HS-27A (cell line): ENCODE data around the gene SIGLEC15.
"Not testable (repeated sequence)": the region's sequence is repeated elsewhere in the genome, so short reads cannot be mapped to it uniquely, and the experiment has no call there.

Experiments used
- DNase-seq: peaks from one replicate; pipeline ENCODE4 v3.0.0-alpha.2; 2012; ENCODE audit warnings: low read depth, missing footprints

SIGLEC15 gene

DNA sequence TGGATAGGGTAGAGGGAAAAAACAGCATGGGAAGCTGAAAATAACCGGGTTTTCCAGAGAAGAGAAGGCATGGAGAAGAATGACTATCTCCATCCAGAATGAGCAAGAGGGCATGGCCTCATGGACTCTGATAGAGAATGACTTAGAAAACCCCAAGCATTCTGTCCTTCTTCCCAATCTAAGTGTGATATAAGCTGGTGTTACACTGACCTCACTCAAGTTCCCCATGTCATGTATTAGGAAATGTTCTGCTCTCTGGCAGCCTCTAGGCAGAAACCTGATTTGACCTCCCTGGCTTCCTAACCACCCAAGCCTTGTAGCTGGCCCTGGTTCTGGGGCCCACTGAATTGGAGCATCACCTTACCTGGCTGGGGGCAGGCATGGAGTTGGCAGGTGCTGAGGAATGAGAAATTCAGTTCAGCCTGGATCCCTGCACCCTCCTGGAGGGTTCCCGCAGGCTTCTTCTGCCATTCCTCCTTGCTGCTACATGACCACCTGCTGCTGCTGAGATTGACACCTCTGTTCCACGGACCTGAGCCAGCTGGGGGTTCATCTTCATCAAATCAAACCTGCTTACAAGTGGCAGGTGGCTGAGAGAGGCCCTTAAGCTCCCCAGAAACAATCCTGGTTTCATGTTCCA lies 5.2 kb upstream of the SIGLEC15 start:
- no peak for DNase-seq

DNA sequence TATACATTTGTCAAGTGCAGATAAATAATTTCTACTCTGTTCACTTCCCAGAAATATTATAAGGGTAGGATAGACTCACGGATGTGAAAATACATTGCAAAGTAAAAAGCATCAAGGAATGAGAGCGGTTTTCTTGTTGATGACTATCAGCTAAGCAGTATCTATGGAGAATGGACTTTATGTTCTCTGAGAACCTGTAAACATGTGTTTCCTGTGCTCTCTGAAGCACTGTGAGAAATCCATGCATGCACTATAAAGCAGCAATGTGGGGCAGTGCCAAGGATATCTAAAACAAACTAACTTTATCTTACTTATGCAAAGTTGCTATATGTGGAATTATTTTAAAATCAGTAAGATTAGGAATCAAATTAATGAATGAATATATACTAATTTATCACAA lies 4.4 kb upstream of the SIGLEC15 start:
- no peak for DNase-seq

DNA sequence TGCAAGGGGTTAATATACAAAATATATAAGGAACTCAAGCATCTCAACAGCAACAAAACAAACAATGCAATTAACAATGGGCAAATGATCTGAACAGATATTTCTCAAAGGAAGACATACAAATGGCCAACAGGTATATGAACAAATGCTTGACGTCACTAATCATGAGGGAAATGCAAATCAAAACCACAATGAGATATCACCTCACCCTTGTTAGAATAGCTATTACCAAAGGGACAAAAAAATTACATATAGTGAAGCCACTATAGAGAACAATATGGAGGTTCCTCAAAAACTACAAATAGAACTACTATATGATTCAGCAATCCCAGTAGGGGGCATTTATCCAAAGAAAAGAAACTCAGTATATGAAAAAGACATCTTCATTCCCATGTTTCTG lies 3.8 kb upstream of the SIGLEC15 start:
- no peak for DNase-seq

DNA sequence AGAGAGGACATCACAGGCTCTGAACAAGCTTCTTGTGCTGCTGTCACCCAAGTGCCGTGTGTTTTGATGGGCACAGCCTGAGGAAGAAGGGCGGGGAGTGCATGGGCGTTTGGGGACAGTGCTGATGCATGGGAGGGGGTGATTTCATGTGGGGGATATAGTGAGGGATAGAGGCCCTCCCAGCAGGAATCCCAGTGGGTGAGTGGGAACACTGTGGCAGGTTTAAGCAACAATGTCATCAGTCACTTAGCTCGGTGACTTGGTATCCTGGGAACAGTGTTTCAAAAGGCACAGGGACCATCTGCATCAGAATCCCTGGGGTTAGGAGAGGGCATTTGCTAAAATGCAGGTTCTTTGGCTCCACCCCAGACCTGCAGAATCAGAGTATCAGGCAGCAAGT lies 609 bp downstream of the SIGLEC15 start:
- DNase-seq, result no peak

DNA sequence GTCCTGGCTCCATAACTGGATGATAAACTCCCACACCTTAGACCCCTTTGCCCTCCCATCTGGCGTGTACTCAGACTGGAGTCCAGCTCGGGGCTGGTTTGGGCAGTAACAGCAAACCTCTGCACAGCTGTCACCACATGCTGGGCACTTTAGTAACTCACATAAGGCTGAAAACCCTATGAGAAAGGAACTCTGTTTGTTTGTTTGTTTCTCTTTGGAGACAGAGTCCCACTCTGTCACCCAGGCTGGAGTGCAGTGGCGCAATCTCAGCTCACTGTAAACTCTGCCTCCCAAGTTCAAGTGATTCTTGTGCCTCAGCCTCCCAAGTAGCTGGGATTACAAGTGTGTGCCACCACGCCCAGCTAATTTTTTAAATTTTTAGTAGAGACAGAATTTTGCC lies 1.2 kb downstream of the SIGLEC15 start:
- not testable (repeated sequence) for DNase-seq

DNA sequence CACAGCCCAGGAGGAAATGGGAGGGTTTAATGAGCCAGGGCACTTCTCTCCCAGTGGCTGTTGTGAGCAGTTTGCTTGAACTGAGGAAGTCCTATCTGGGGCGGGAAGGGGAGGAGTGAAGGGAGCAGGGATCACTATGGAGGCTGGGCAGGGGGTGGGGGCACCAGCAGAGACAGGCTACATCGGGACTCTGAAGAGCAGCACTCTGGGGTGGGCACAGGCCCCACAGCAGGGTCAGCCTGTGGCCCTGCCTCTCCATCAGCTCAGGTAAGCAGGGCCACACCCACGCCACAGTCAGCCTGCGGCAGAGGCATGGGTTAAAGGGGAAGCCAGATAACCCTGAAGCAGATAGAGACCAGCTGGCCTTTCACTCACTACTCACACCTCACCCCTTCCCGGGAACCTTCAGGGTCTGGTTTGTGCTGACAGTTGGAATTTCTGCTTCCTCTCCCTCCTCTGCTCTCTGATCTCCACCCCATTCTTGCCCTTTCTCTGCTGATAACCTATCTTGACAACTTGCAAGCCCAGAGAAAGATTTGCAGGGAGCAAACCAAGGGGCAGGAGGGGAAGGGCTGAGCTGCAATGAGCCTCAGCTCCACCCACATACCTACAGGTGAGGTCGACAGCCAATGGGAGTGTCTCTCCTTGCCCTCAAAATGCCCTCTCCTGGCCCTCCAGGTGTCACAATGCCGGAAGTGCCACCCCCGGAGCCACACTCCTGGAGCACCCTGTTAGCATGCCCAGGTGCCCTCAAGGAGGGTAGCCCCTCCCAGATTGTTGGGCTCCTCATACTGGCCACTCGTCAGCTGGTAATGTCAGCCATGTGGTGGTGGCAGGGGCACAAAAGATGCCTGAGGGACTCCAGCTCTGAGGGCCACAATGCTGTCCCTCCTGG lies 3.7 kb downstream of the SIGLEC15 start:
- DNase-seq, result no peak

DNA sequence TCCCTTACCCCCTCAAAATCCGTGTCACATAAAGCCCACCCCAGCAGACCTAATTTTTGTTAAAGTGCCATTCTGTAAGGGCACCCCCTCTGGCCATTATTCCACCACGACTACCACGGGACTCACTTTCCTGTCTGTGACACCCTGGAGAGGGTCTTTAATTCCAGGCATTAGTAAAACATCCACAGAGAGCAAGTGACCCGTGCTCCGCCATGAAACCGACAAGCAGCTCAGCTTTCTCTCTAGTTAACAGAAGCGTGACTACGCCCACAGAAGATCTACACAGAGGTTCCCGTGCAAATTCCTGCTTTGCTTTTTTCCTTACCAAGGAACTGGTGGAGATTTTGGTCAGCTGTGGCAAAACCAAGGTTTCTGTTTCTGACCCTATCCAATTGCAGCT lies 4.4 kb downstream of the SIGLEC15 start:
- DNase-seq, result no peak

DNA sequence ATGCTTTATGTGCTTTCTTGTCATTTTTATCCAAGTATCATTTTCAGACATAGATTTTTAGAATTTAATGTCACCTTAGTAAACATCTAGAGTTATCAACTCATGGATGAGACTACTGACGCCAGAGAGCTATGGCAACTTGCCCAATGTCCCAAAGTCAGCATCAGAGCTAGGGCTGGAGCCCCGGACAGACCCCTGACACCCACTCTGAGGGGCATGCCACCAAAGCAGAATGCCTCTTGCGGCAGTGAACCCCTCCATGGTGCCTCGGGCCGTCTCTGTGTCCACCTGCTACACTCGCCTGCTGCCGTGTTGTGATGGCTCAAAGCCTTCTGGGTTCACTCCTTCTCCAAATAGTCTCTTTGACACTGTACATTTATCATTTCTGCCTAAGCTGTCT lies 5.4 kb downstream of the SIGLEC15 start:
- no peak for DNase-seq

DNA sequence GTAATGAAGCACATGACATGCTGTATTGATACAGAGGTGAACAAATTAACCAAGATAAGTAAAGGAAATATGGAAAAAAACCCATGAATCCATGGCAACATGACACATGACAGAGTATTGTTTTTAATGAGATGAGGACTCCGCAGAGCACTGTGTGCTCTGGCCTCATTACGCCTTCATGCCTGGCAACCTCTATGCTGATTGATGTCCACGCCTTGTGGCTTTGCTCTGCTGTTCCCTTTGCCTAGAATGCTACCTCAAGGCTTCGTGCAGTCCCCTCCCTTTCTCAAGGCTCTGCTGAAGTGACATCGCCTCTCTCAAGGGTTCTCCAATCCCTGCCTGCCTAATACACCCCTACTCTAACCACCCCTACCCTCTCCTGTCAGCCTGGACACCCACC lies 8.4 kb downstream of the SIGLEC15 start:
- no peak for DNase-seq

DNA sequence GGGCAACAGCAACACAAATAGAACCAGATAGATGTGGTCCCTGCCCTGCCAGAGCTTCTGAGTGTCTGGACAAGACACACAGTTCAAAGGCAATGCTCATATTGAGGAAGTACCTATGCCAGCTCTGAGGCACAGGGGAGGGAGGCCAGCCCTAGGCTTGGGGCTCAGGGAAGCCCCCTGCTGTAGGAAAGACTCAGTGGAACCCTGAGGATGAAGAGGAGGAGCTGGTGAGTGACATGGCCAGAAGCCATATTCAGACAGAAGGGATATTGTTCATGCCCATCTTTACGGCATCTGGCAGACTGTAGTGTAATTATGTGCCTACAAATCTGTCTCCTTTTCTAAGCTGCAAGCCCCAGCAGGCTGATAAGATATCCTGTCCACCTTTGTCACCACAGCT lies 8.8 kb downstream of the SIGLEC15 start:
- no peak for DNase-seq

DNA sequence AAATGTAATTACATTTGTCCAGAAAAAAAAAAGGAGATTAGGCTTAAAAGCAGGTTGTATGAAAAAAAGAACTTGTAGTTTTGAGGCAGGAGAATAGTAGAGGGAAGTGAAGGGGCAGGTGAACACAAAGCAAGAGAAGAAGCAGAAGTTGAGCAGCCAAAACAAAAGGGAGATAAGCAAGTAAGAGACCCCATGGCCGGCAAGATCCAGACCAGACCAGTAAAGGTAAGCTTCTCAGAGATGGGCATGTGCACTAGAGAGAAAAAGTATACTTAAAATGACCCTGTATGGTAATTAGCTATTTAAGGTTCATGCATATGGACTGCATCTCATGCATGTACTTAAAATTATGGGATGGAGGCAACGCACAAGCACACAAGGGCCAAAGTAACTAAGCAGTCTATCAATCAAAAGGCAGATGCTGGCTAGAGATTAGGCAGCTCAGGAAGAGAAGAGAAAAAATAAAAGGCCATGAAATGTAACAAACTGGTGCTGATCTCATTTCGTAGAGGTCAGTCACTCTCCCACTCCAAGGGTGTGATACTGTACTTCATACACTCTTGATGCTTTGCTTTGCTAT lies 9.7 kb downstream of the SIGLEC15 start:
- DNase-seq, result no peak

DNA sequence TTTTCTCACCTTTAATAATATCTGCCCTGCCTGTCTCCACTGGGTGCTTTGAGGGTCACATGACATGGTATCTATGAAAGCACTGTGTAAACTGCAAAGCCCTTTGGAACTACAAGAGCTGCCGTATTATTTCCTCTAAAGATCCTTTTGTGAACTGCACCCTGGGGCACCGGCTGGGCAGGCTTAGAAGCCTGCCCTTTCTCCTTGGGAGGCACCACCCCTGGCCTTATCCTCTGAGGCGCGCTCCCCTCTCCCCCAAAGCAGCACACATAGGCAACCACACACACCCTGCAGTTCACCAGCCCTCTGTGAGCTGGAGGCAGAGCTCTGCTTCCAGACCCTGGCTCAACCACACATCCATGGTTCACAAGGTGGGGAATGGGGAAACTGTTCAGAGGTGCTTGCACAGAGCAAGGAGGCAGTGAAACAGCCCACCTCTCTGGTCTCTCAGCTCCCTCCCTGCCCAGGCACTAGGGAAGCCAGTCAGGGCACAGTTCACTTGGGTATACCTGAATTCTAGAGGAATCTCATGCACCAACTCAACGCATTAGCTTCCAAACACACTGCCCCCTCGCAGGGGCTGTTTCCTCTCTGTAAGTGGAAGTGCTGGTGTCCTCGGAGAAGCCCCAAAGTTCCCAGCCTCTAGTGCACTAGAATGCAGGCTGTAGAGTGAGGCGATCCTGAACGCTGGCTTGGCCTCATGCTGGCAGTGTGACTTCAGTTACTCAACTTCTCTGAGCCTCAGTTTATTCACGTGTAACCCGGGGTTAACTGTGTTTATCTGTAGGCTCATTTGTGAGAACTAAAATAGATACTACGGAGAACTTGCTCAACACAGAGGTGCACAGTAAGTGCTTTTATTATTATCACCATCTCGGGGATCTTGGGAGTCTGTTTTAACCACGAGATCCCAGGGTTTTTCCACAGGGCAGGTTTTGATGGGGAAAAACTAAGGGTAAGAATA lies 11.0 kb downstream of the SIGLEC15 start:
- DNase-seq, result no peak

DNA sequence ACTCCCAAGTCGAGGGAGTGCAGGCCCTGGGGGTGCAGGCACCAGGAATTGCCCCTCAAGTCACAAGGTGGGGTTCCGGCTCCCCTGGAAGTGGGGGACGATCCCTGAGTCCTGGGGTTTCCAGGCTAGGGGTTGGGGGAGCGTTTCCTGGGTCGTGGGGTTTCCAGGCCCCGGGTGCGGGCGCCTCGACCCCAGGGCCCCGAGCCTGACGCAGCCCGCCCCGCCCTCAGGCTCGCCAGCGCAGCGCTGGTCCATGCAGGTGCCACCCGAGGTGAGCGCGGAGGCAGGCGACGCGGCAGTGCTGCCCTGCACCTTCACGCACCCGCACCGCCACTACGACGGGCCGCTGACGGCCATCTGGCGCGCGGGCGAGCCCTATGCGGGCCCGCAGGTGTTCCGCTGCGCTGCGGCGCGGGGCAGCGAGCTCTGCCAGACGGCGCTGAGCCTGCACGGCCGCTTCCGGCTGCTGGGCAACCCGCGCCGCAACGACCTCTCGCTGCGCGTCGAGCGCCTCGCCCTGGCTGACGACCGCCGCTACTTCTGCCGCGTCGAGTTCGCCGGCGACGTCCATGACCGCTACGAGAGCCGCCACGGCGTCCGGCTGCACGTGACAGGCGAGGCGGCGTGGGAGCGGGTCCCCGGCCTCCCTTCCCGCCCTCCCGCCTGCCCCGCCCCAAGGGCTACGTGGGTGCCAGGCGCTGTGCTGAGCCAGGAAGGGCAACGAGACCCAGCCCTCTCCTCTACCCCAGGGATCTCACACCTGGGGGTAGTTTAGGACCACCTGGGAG lies 12.0 kb downstream of the SIGLEC15 start:
- no peak for DNase-seq

DNA sequence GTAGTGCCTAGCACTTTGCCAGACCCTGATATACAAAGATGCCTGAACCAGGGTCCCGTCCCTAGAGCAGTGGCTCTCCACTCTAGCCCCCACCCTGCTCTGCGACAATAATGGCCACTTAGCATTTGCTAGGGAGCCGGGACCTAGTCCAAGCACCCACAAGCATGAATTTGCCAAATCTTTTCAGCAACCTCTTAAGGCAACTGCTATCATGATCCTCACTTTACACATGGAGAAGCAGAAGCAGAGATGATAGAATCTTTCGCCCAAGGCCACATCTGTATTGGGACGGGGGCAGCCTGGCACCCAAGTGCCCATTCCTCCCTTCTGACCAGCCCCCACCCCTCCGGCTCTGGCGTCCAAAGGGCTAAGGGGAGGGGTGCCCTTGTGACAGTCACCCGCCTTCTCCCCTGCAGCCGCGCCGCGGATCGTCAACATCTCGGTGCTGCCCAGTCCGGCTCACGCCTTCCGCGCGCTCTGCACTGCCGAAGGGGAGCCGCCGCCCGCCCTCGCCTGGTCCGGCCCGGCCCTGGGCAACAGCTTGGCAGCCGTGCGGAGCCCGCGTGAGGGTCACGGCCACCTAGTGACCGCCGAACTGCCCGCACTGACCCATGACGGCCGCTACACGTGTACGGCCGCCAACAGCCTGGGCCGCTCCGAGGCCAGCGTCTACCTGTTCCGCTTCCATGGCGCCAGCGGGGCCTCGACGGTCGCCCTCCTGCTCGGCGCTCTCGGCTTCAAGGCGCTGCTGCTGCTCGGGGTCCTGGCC lies 13.0 kb downstream of the SIGLEC15 start:
- no peak for DNase-seq

DNA sequence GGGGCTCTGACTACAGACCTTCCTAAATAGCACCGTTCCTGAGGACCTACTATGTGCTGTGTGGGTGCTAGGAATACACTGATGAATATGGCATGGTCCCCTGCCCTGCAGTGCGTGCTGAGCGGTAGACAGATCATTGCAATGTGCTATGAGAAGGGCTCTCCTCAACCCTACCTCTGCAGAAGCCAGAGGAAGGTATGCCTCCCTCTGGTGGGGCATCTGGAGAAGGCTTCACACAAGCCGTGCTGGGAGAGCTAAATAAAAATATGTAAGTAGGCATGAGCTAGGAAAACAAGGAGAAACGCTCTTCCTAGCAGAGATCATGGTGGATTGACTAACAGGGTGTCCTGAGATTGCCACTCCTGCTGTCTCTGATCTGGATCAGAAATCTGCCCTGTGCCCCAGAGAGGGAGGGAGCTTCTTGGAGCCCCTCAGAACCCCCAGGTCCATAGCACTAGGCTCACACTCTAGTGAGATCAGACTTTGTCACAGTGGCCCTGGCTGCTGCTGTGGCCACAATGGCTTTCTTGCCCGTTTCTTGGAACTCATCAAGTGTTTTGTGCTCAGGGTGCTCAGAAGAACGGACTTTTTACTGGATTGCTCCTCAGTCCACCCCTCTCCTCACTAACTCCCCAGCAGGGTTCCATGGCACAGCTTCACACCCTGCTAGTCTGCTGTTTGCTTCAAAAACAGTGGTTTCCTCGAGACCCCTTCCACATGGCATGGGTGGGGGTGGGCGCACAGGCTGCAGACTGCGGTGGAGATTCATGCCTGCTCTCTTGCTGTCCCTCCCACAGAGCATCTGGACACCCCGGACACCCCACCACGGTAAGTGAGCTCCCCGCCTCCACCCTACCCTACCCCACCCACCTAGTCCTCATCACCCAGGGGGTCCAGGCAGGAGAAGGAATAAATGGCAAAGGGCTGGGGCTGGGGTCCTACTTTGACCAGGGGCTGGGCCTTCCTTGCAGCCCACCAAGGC lies 14.2 kb downstream of the SIGLEC15 start:
- DNase-seq, result peak; percentile 30

DNA sequence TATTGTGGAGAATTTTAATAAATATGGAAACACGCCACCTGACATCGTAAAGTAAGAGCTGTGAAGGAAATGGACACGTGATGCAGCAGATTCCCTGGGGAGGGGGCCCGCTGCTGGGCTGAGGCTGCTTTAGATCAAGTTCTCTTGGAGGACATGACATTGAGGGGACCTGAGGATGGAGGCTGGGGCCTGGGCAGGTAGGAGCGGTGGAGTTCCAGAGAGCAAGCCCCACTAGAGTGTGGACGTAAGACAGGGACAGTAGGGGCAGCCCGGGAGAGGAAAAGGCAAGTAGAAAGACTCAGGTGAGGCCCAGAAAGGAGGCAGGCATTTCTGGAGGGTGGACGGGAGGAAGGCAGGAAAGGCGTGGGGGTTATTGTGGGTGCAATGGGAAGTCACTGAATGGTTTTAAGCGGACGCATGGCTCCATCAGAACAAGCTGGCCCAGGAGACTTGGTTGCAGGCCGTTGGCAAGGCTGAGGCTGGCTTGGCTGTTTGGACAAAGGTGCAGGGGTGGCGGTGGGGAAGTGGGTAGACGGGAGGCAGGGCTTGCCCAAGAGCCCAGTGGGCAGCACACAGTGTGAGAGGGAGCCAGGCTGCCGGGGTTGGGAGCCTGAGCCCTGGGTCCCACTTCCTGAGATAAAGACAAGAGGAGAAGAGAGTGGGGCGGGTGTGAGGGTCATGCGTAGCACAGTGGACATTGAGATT lies 15.7 kb downstream of the SIGLEC15 start:
- no peak for DNase-seq

DNA sequence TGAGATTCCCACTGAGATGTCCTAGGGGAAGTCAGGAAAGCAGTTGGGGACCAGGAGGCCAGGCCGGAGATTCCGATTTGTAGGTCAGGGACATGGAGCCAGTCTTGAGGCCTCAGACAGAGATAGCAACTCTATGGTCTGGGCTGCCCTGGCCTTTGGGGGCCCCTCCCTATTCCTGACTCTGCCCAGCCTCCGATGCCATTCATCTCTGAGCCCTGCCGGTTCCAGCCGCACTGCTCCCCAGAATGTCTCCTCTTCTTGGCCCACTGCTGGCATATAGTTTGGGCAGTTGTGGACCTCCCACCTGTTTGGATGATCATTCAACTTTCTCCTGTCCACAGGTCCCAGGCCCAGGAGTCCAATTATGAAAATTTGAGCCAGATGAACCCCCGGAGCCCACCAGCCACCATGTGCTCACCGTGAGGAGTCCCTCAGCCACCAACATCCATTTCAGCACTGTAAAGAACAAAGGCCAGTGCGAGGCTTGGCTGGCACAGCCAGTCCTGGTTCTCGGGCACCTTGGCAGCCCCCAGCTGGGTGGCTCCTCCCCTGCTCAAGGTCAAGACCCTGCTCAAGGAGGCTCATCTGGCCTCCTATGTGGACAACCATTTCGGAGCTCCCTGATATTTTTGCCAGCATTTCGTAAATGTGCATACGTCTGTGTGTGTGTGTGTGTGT lies 16.4 kb downstream of the SIGLEC15 start:
- no peak for DNase-seq

DNA sequence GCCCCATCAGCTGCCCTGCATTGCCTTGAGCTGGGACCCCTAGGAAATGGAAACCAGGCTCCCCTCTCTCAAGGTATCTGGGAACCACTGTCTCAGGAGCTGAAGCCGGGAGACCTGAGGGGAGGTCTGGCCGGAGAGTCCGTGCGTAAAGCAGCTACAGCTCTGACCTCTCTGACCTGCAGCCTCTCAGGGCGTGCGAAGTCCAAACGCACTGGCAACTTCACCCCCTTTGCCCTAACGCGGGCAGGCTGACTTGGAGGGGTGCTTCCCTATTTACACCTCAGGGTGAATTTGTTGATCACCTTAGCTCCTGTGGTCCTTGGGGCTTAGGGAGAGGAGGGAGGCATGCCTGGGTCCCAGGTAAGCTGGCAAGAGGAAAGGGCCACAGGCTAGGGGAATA lies 17.5 kb downstream of the SIGLEC15 start:
- DNase-seq, result no peak
